Bone marrow (tissue), 2 donors: ENCODE results near the gene CTRB2.
"Not testable (repeated sequence)": the region's sequence is repeated elsewhere in the genome, so short reads cannot be mapped to it uniquely, and the experiment has no call there.

Experiments used
- DNase-seq, 2 donors: peaks; one replicate each; lab custom pipeline; 2025; lab: John Stamatoyannopoulos, UW

Gene CTRB2

DNA sequence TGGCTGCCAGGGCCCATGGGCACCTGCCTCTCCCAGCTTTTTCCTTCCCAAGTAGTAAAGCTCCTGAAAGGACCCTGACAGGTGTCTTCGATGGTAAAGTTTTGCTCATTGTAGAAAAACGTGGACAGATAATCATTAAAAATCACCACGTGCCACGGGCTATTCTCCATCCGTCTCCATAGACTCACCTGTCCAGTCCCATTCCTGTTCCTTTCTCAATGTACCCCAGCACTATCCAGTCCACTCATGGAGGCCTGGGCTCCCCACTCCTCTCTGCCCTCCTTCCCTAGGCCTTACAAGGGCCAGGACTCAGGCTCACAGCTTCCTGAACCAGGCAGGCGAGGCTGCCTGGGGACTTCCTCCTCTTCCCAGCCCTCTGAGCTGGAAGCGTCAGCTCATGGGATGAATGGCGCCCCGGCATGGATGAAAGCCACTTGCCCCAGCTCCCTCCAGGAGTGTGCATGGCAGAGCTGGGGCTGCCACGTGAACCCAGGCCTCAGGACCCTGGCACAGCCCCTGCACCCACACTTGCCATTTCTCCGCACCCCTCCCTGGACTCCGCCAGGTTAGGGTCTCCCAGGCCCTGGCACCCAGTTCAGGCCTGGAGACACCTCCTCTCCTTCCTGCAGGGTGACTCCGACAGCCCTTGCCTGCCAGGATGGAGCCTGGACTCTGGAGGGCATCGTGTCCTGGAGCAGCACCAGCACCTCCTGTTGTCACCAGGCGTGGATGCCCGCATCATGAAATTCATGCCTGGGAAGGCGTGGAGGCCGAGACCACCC is 20.6 kb upstream of the CTRB2 start:
- no peak for DNase-seq

DNA sequence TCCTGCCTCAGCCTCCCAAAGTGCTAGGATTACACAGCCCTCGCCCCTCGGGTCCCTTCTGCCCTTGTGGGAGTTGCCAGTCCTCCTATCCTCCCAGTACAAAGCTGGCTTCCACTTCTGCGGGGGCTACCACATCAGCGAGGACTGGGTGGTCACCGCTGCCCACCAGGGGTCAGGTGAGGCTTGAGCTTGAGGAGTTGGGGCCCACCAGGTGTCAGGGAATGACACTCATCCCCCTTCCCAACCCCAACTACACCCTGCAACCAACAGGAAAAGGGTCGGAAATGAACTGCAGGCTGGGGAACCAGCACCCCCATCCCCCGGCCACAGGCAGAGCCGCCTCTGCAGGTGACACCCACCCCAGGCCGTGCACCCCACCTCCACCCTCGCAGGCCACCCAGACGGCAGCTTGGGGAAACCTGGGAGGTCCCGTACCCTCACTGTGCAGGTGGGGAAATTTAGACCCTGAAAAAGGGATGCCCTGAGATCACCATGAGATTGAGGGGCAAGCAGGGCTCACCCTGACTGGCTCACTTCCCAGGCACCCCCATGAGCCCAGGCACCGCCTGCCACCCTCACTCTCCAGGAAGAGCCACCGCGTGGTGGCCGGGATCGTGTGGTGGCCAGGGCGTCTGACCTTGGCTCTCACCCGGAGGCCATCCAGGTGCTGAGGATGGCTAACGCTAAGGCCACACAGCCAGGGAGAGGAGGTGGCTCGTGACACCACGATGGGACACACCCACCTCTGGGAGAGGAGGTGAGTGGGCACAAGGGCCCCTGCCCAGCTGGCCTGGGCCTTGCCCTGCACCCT is 19.8 kb upstream of the CTRB2 start:
- DNase-seq: no peak

DNA sequence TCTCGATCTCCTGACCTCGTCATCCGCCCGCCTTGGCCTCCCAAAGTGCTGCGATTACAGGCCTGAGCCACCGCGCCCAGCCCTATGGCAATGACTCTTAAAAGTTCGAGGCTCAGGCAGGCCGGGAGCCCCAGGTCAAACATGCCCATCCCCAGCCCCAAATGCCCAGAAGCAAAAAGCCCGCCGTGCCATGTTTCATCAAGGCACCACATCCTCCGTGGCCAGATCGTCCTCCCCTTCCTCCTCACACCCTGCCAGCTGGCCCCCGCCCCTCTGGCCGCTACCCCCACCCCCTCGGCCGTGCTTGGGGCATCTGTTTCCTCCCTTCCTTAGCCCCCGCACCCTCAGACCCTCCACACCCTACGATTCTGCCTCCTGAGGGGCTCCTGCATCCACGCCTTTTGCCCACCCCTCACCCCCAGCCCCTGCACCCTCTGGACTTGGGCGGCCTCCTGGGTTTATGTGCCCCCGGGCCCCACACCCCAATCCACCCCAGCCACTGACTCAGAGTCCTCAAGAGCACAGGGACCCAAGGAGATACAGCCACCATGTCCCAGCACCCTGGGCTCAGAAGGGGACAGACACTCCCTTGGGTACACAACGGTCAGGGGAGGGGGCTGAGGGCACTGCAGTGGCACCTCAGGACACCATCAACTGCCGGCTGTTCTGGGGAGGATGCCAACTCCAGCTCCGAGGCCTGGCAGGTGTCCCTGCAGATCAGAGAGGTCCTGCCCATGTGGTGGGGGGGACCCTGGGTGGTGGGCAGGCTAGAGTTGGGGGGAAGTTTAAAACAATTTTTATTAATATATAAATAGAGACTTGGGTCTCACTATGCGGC is 18.9 kb upstream of the CTRB2 start:
- DNase-seq: no peak

DNA sequence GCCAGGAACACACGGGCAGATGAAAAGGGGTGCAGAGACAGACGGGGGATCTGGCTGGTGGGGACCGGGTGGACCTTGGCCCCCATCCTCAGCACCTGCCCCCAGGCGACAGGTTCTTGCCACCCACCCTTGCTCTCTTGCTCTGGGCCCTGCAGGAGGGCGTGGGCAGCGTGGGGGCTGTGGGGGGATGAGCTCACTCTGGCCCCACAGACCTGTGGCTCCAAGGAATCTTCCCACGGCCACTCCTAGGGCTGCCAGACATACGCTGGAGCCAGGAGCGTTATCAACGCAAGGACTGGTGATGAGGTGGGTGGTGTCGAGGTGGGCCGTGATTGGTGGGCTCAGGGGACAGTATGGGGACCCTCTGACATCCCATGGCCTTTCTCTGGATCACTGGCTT is 18.1 kb upstream of the CTRB2 start:
- no peak for DNase-seq

DNA sequence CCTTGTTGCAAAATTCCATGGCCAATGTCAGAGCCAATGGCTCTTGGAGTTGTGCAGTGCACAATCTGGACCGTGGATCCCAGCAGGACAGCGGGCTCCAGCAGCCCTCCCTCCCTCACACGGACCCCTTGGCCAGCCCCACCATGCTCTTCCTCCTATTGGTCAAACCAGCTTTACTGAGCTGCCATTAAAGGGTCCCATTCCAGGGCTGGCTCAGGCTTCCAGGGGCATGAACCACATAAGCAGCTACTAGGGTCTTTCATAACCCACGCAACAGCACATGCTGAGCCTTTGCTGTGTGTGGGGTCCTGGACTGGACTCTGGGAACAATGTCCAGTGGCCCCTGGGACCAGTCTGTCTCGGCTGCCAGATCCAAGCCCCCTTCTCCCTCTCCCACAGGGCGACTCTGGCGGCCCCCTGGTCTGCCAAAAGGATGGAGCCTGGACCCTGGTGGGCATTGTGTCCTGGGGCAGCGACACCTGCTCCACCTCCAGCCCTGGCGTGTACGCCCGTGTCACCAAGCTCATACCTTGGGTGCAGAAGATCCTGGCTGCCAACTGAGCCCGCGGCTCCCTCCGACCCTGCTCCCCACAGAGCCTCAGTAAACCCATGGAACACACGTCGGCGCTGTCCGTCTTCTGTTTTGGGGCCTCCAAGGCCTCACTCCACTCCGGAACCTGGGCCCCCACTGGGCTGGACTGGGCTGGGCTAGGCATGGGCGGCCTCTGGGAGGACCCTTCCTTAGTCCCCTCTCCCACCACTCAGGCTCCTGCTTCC is 17.5 kb upstream of the CTRB2 start:
- DNase-seq: no peak

DNA sequence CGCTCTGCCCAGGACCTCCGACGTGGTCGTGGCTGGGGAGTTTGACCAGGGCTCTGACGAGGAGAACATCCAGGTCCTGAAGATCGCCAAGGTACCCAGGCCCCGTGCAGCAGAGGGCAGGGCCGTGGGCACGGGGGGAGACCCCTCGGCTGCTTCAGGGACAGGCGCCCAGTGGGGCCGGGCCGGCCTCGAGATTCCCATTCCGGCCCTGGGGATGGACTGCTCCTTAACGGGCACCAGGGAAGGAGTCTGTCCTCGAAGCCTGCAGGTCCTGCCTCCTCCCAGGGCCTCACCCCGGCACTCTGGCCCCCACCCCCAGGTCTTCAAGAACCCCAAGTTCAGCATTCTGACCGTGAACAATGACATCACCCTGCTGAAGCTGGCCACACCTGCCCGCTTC is 16.2 kb upstream of the CTRB2 start:
- DNase-seq: not testable (repeated sequence)

DNA sequence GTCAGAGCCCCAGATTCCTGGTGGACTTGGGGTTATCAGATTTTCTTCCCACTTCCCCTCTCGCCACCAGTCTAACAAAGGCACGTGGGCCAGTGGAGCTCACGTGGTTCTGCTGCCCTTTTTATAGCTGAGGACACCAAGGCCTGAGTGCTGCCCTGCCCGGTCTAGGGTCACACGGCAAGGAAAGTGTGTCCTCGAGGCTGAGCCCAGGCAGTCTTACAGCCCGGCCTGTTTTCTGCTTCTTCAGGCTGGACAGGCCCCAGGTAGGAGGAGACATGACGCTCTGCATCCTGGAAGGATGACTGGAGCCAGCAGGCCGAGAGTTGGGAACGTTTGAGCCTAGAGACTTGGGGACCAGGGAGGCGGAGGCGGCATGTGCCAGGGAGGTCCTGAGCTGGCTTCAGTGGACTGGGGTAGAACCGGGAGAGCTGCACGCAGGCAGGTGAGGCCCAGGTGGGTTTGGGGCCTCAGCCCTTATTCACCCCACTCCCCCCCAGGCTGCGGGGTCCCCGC is 15.4 kb upstream of the CTRB2 start:
- DNase-seq: no peak

DNA sequence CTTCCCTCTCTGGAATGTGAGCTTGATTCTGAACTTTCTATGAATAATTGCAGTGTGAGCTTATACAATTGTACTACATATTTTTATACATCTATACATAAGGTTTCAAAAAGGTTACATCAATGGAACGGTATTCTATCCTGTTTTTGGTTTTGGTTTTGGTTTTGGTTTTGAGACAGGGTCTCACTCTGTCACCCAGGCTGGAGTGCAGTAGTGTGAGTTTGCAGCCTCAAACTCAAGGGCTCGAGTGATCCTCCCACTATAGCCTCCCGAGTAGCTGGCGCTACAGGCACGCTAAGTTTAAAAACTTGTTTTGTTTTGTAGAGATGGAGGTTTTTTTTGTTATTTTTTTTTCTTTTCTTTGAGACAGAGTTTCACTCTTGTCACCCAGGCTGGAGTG is 12.9 kb upstream of the CTRB2 start:
- peak in 1 of 2 donors; percentile 13 for DNase-seq

DNA sequence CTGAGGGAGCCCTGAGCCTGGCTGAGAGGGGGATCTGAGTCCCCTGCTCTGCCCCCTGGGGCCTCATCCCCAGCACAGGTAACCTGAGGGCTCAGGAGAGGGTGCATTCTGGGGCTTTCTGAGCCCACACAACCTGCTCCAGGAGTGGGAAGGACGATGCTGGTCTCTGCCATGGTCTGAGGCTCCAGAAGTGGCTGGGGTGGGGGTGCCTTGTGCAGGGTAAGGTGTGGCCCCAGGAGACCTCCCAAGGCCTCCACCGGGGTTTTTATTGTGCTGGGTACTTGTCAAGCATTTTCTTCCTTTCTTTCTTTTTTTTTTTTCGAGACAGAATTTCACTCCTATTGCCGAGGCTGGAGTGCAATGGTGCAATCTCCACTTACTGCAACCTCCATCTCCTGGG is 12.1 kb upstream of the CTRB2 start:
- no peak for DNase-seq

DNA sequence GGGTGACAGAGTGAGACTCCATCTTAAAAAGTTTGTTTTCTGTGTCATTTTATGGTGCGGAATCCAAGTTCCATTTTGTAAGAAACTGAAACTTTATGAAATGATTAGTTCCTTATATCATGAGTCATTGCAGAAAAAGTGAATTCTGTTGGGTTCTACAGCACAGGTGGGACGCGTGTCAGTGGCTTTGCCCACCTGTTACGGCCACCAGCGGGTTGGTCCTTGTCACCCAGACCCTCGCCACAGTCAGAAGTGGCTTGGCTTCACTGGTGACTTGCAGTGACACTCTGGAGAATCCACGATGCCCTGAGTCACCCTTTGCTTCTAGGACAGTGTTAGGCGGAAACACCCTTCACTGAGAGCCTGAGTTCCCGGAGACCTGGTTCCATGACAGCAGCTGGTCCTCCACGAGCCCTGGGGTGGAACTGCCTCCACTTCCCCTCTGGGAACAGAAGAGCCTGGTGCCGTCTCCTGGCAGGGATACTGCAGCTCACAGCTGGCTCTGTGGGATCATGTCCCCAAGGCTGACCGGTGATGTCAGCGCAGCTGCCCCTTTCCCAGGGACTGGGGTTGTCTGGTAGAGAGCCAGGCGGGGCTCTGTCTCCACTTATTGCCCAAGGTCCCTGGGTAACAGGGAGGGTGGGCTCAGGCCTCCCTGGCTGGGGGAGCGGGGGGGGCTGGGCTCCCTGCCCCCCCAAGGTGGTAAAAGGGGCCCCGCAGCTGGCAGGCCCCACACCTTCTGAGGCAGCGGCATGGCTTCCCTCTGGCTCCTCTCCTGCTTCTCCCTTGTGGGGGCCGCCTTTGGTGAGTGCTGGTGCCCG is 11.5 kb upstream of the CTRB2 start, which contains the start of gene CTRB1:
Gene CTRB1, plus strand, starts transcription at position 733 of the 821 bp plus-strand sequence. Its CDS starts 20 bp downstream, at position 753.
- DNase-seq: no peak

DNA sequence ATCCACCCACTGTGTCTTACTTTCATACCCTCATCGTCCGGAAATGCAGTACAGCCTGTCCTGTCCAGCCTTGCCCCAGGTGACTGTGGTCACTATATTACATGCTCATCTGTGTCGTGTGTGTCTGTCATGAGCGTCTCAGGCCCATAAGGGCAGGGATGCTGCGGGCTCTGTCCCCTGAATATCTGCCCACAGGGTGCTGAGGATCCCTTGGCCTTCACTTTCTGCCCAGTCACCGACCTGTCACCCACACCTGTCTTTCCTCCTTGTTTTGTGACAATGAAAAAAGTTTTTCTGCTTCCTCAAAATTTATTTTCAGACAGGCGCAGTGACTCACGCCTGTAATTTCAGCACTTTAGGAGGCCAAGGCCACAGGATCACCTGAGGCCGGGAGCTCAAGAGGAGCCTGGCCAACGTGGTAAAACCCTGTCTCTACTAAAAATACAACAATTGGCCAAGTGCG is 10.5 kb upstream of the CTRB2 start:
- DNase-seq: no peak

DNA sequence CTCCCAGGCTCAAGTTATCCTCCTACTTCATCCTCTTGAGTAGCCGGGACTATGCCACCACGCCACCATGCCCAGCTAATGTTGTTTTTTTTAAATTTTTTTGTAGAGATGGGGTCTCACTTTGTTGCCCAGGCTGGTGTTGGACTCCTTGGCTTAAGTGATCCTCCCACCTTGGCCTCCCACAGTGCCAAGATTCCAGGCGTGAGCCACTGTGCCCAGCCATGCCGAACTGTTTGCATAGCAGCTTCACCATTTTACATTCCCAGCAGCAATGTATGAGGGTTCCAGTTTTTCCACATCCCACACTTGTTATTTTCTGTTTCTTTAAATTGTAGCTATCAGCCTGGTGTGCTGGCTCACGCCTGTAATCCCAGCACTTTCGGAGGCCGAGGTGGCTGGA is 9.6 kb upstream of the CTRB2 start:
- no peak for DNase-seq

DNA sequence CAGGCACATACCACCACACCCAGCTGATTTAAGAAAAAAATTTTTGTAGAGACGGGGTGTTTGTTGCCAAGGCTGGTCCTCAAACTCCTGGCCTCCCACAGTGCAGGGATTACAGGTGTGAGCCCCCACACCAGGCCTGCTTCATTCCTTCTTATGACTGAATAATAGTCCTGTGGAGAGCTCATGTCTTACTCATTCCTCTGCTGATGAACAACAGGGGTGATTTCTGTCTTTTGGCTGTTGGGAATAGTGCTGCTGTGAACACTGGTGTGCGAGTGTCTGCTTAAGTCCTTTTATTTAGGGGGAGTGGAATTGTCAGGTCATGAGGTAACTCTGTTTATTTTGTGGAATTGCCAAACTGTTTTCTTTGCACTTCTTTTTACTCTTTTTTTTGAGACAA is 9.2 kb upstream of the CTRB2 start:
- no peak for DNase-seq

DNA sequence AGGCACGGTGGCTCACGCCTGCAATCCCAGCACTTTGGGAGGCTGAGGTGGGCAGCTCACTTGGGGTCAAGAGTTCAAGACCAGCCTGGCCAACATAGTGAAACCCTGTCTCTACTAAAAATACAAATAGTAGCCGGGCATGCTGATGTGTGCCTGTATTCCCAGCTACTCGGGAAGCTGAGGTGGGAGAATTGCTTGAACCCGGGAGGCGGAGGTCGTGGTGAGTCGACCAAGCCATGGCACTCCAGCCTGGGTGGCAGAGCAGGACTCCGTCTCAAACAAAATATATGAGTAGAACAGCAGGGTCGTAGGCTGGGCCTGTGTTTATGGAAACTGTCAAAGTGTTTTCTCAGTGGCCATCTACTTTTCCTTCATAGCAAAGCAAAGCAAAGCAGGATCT is 4.3 kb upstream of the CTRB2 start:
- not testable (repeated sequence) for DNase-seq

DNA sequence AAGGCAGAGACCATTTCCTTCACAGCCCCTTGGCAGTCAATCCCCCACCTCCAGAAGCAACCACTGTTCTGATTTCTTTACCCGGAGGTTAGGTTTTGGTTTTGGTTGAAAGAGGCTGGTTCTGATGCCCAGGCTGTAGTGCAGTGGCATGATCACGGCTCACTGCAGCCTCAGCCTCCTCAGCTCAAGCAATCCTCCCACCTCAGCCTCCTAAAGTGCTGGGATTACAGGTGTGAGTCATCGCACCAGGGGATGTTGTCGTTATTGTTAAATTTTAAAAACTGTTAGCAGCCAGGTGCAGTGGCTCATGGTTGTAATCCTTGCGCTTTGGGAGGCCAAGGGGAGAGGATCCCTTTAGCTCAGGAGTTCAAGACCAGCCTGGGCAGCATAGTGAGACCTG is 3.0 kb upstream of the CTRB2 start:
- no peak for DNase-seq

DNA sequence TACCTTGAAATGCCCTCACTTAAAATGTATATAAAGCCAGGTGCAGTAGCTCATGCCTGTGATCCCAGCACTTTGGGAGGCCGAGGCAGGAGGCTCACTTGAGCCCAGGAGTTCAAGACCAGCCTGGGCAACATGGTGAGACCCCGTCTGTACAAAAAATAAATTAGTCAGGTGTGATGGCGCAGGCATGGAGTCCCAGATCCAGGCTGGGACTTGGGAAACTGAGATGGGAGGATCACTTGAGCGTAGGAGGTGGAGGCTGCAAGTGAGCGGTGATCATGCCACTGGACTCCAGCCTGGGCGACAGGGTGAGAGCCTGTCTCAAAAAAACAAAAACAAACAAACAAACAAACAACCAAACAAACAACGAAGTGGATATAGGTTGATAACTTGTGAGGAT is 2.6 kb upstream of the CTRB2 start:
- not testable (repeated sequence) for DNase-seq

DNA sequence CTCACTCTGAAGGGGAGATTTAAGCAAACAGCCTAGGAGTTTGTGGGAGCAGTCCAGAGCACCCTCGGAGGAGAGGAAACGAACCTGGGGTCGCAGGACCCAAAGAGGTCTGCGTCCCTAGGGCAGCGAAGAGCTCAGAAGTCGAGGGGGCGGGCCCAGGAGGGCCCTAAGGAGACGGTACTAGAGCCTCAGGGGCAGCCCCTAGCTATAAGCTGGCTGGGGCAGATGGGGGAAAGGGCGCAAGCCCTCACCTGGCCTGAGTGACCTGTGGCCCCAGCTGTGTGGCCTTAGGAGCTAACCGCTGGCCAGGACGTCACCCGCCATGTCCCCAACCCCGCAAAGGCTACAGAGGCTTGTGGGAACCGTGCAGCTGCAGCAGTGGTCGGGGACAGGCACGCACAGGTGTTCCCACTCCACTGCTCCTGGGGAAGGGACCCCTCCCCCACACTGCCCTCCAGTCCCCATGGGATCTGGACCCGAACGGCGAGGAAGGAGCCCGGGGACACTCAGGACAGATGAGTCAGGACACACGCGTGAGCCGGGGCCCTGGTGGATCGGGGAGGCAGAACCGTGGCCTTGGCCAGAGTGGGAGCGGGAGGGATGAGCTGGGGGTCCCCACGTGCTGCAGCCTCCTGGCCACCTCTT is 2.0 kb upstream of the CTRB2 start:
- no peak for DNase-seq

DNA sequence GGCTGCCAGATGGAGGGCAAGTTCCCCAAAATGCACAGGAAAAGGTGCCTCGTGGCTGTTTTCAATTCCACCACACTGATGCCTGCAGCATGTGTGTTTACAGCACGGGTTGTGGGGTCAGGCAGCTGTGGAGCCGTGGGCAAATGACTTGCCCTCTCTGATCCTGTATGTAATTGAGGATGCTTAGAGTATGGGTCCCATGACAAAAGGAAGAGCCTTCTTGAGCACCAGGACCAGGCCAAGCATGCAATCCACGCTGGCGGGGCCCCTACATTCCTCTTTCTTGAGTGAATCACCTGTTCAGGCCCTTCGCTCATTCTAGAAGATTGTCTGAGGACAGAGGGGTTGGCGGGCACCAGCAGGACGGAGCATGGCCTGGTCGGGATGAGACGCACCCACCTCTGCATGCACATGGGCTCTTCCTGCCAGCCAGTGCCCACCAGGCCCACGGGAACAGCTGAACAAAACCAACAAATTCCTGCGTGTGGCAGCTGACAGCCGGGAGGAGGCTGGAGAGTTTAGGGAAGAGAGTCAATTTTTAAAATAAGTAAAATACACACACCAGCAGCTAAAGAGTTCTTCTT is 1.4 kb upstream of the CTRB2 start:
- DNase-seq: no peak

DNA sequence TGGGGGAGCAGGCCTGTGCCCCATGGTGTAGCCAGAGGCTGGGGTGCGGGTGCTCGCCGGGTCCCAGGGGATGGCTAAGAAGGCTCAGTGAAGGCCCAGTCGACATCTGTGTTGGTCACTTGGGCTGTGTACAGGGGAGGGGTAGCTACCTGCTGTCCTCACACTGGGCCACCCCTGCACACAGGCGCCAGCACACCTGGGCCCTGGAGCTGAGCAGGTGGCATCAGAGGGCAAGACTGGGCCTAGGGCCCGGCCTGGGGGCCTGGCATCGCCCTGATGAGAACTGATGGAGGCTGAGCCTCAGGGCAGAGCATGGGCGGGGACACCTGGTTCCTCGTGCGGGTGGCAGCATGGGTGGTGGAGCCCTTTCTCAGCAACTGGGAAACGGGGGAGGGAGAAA is 870 bp upstream of the CTRB2 start:
- DNase-seq: no peak
